ENCODE data around the gene PCIF1.

The PCIF1 gene

DNA sequence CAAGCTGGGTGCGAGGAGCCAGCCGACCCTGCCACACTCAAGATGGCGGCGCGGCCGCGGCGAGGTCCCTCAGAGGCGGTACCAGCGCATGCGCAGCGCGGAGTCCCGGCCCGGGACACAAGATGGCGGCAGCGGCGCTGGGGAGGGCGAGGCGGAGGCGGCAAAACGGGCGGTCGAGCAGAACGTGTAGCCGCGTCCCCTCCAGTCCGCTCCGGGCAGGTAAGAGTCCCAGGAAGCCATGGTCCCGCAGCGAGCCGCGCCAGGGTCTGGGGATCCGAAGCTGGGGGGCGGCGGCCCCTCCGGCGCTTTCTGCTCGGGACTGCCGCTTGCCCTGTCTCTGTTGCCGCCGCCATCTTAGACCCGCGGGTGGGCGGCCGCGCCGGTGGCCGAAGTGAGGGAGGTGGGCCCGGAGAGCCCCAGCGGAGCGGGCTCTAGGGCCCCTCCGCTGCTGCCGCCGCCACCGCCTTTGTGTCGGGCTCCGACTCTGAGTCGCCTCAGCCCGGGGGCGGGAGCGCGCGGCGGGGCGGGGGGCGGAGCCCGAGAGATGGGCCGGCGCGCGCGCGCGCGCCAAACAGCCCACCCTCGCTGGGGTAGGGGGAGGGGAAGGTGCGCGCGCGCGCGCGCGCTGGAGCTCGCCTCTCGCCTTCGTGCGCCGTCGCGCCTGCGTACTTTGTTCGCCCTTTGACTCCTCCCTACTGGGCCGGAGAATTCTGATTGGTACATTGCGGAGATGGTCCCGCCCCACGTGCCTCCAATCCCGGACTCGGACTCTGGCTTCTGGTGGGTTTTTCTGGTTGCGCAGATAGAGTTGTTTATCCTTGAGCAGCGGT is at the start of gene PCIF1:
Gene PCIF1, plus strand, starts transcription at position 98 of the 830 bp plus-strand sequence. CDS start 4,317 bp downstream, outside the sequence.
- Histone ChIP-seq H3K9me3 (ENCODE audit: insufficient read depth, low read length) (no peaks in the 10 kb centered on the region), H3K36me3 (ENCODE audit: insufficient read depth, insufficient read length, low read length) (peaks cover 33% of the 10 kb centered on the region), H3K4me3 (ENCODE audit: insufficient read length, low read depth) (peak within 1 kb of the TSS; percentile 98), H3K4me1 (ENCODE audit: insufficient read depth, insufficient read length) (peaks cover 14% of the 10 kb centered on the region), H3K9ac (ENCODE audit: insufficient read length, low read depth) (peak within 1 kb of the TSS; percentile 100), H3K27me3 (ENCODE audit: insufficient read depth, insufficient read length) (no peaks in the 10 kb centered on the region)
- peak; percentile 96 for DNase-seq (ENCODE audit: low read depth, low spot score)
- TF ChIP-seq ZNF274 (IDR thresholded peaks at IDR 0.05; ENCODE audit: low read depth, low read length) (no peak), YY1 (IDR thresholded peaks at IDR 0.05; ENCODE audit: insufficient read depth, insufficient read length) (peak; percentile 99), SUZ12 (IDR thresholded peaks at IDR 0.05; ENCODE audit: extremely low read depth, insufficient read depth, insufficient read length) (no peak)

DNA sequence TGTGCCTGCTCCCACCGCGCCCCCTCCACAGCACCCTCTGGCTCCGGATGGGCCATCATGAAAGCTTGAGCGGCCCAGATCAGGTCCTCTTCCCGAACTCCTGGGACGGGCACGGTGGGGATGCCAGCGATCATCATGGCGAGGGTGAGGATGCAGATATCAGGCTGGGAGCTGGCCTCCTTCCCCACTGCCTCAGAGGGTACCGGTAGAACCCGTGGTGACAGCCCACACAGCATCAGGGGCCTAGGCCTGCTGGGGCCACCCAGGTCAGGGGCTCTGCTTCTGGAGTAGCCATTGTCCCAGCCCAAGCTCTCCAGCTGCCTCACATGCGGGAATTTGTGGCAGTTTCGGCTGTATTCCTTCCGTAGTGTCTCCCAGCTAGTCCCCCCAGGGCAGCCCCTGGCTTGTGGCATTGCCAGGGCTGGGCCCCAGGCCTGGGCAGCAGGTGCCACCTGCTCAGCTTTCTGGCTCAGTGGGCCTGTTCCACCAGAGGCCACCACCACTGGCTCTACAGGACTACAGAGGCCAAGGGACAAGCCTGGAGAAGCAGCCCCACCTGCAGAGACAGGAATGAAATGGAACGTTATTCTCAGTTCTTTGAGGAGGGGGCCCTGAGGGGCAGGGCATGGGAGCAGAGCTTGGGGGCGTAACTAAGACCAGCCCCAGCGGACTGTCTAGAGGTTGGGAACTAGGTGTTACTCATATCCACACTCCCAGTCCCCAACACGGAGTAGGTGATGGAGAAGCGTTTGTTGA is 47.7 kb upstream of the PCIF1 start:
- Histone ChIP-seq H3K27me3 (ENCODE audit: insufficient read depth, insufficient read length) (no peaks in the 10 kb centered on the region), H3K4me1 (ENCODE audit: insufficient read depth, insufficient read length) (peaks cover 4% of the 10 kb centered on the region), H3K4me3 (ENCODE audit: insufficient read length, low read depth) (no peak overlapping the region), H3K9ac (ENCODE audit: insufficient read length, low read depth) (peak overlapping the region; percentile 26), H3K9me3 (ENCODE audit: insufficient read depth, low read length) (no peaks in the 10 kb centered on the region), H3K36me3 (ENCODE audit: insufficient read depth, insufficient read length, low read length) (peaks cover 33% of the 10 kb centered on the region)
- DNase-seq (ENCODE audit: low read depth, low spot score), result no peak
- TF ChIP-seq SUZ12 (IDR thresholded peaks at IDR 0.05; ENCODE audit: extremely low read depth, insufficient read depth, insufficient read length), result no peak
- TF ChIP-seq YY1 (IDR thresholded peaks at IDR 0.05; ENCODE audit: insufficient read depth, insufficient read length), result no peak
- TF ChIP-seq ZNF274 (IDR thresholded peaks at IDR 0.05; ENCODE audit: low read depth, low read length), result no peak

- Histone ChIP-seq H3K27me3 (ENCODE audit: insufficient read depth, insufficient read length) (no peaks in the 10 kb centered on the region), H3K9ac (ENCODE audit: insufficient read length, low read depth) (peak within 1 kb of the TSS; percentile 26), H3K36me3 (ENCODE audit: insufficient read depth, insufficient read length, low read length) (peaks cover 33% of the 10 kb centered on the region), H3K4me1 (ENCODE audit: insufficient read depth, insufficient read length) (peaks cover 4% of the 10 kb centered on the region), H3K4me3 (ENCODE audit: insufficient read length, low read depth) (no peak within 1 kb of the TSS), H3K9me3 (ENCODE audit: insufficient read depth, low read length) (no peaks in the 10 kb centered on the region)
- no peak for TF ChIP-seq ZNF274 (IDR thresholded peaks at IDR 0.05; ENCODE audit: low read depth, low read length)
- no peak for TF ChIP-seq YY1 (IDR thresholded peaks at IDR 0.05; ENCODE audit: insufficient read depth, insufficient read length)
- TF ChIP-seq SUZ12 (IDR thresholded peaks at IDR 0.05; ENCODE audit: extremely low read depth, insufficient read depth, insufficient read length), result no peak
- DNase-seq (ENCODE audit: low read depth, low spot score), result no peak
Observed at GRCh38 chr20:45887346-45887715, 47.2 kb upstream of the PCIF1 start, which contains the start of gene SPATA25. TSS of gene SPATA25 (minus strand) at chr20:45887622. CDS start at chr20:45887590, 32 bp downstream.

DNA sequence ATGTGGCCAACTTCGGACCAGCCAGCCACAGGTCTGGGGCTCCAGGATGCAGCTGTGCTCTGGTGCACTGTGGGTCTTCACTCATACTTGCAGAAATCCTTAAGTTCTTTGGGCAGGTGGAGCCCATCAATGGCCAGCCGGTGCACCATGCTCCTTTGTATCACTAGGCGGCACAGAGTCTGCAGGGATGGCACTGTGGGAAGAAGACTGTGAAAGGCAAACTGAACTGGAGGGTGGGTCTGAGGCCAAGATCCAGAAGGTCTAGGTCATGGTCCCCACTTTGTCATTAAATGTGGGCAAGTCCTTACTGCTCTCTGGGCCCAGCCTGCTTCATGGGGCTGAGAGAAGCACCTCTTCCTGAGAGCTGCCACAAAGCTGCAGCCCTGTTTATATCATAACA is 45.8 kb upstream of the PCIF1 start:
- H3K9ac ChIP-seq (ENCODE audit: insufficient read length, low read depth), result no peak overlapping the region
- DNase-seq (ENCODE audit: low read depth, low spot score), result no peak
- H3K9me3 ChIP-seq (ENCODE audit: insufficient read depth, low read length), result no peaks in the 10 kb centered on the region
- no peak overlapping the region for H3K4me3 ChIP-seq (ENCODE audit: insufficient read length, low read depth)
- H3K4me1 ChIP-seq (ENCODE audit: insufficient read depth, insufficient read length), result peaks cover 4% of the 10 kb centered on the region
- H3K27me3 ChIP-seq (ENCODE audit: insufficient read depth, insufficient read length), result no peaks in the 10 kb centered on the region
- H3K36me3 ChIP-seq (ENCODE audit: insufficient read depth, insufficient read length, low read length), result peaks cover 29% of the 10 kb centered on the region
- TF ChIP-seq ZNF274 (IDR thresholded peaks at IDR 0.05; ENCODE audit: low read depth, low read length), result no peak
- no peak for TF ChIP-seq YY1 (IDR thresholded peaks at IDR 0.05; ENCODE audit: insufficient read depth, insufficient read length)
- TF ChIP-seq SUZ12 (IDR thresholded peaks at IDR 0.05; ENCODE audit: extremely low read depth, insufficient read depth, insufficient read length), result no peak

- Histone ChIP-seq H3K36me3 (ENCODE audit: insufficient read depth, insufficient read length, low read length) (peaks cover 40% of the 10 kb centered on the region), H3K9ac (ENCODE audit: insufficient read length, low read depth) (peak overlapping the region; percentile 94), H3K4me1 (ENCODE audit: insufficient read depth, insufficient read length) (peaks cover 4% of the 10 kb centered on the region), H3K27me3 (ENCODE audit: insufficient read depth, insufficient read length) (no peaks in the 10 kb centered on the region), H3K4me3 (ENCODE audit: insufficient read length, low read depth) (peak overlapping the region; percentile 83), H3K9me3 (ENCODE audit: insufficient read depth, low read length) (no peaks in the 10 kb centered on the region)
- TF ChIP-seq SUZ12 (IDR thresholded peaks at IDR 0.05; ENCODE audit: extremely low read depth, insufficient read depth, insufficient read length) (no peak), ZNF274 (IDR thresholded peaks at IDR 0.05; ENCODE audit: low read depth, low read length) (no peak), YY1 (IDR thresholded peaks at IDR 0.05; ENCODE audit: insufficient read depth, insufficient read length) (no peak)
- DNase-seq (ENCODE audit: low read depth, low spot score), result peak; percentile 80
Observed at GRCh38 chr20:45890077-45890984, 44.2 kb upstream of the PCIF1 start.

GRCh38 chr20:45890985-45891983 is 43.2 kb upstream of the PCIF1 start, which contains the start of the genes CTSA and NEURL2:
TSS of gene CTSA (plus strand) at chr20:45891335. CDS start at chr20:45891569, 234 bp downstream.
TSS of gene NEURL2 (minus strand) at chr20:45891208. CDS start at chr20:45890991, 217 bp downstream.
- Histone ChIP-seq H3K4me1 (ENCODE audit: insufficient read depth, insufficient read length) (peaks cover 4% of the 10 kb centered on the region), H3K4me3 (ENCODE audit: insufficient read length, low read depth) (peak within 1 kb of the TSS; percentile 83), H3K27me3 (ENCODE audit: insufficient read depth, insufficient read length) (no peaks in the 10 kb centered on the region), H3K9ac (ENCODE audit: insufficient read length, low read depth) (peak within 1 kb of the TSS; percentile 94), H3K36me3 (ENCODE audit: insufficient read depth, insufficient read length, low read length) (peaks cover 40% of the 10 kb centered on the region), H3K9me3 (ENCODE audit: insufficient read depth, low read length) (no peaks in the 10 kb centered on the region)
- TF ChIP-seq SUZ12 (IDR thresholded peaks at IDR 0.05; ENCODE audit: extremely low read depth, insufficient read depth, insufficient read length) (no peak), YY1 (IDR thresholded peaks at IDR 0.05; ENCODE audit: insufficient read depth, insufficient read length) (peak; percentile 54)
- DNase-seq (ENCODE audit: low read depth, low spot score), result peak; percentile 86
